ENCODE measurements around the gene APCS.

- TF ChIP-seq EZH2 (optimal IDR thresholded peaks at IDR 0.05; ENCODE audit: low read depth, low read length): no peak
- no peak for TF ChIP-seq EZH2phosphoT487 (IDR thresholded peaks at IDR 0.05; ENCODE audit: low read length)
- TF ChIP-seq, protein P1, sequence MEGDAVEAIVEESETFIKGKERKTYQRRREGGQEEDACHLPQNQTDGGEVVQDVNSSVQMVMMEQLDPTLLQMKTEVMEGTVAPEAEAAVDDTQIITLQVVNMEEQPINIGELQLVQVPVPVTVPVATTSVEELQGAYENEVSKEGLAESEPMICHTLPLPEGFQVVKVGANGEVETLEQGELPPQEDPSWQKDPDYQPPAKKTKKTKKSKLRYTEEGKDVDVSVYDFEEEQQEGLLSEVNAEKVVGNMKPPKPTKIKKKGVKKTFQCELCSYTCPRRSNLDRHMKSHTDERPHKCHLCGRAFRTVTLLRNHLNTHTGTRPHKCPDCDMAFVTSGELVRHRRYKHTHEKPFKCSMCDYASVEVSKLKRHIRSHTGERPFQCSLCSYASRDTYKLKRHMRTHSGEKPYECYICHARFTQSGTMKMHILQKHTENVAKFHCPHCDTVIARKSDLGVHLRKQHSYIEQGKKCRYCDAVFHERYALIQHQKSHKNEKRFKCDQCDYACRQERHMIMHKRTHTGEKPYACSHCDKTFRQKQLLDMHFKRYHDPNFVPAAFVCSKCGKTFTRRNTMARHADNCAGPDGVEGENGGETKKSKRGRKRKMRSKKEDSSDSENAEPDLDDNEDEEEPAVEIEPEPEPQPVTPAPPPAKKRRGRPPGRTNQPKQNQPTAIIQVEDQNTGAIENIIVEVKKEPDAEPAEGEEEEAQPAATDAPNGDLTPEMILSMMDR (IDR thresholded peaks at IDR 0.05; ENCODE audit: low read length): no peak
These were observed 39.5 kb upstream of the APCS start for GRCh38 chr1:159548126-159548525.
